ENCODE measurements around the gene NOTCH4.
"Not testable (repeated sequence)": the region's sequence is repeated elsewhere in the genome, so short reads cannot be mapped to it uniquely, and the experiment has no call there.

NOTCH4 gene

DNA sequence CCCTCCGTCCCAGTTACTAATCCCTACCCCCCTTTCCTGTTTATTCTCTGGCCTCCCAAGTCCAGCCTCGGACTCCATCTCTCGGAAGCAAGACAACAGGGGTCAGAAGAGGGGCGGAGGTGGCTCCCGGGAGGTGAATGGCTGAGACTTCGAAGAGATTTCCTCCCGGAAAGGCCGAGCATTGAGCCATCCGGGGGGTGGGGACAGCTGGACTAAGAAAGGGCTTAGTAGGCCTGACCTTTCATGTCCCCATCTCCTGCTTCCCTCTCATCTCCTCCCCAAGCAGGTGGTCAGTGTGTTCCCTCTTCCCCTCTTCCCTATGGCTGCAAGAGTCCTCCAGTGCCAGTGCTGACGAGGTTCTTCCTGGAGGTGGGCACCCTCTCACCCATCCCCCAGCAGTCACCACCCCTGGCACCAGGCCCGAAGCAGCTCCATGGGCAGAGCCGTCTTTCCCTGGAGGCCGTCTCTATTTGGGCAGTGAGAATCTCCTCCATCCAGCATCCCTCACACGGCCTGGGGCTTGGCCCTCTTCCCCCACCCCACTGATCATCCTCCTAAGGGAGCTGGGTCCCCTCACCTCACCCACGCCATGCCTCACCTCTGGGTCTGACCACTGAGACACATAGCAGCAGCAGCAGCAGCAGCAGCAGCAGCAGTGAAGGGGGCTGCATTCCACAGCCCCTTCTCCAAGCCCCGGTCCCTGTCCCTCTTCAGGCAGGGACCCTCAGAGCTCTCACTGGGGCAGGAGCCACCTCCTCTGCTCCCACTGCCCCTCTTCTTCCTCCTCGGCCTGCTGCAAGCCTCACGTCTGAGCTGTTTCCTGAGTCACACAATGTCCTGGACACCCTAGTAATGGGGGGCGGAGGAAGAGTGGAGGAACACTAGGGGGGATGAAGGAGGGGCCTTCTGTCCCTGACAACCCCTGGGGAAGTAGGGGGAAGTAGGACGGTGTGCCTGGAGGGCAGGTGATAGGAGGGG lies at the start of gene NOTCH4:
TSS of gene NOTCH4 (minus strand) at position 810 of the 978 bp plus-strand sequence. CDS start at position 671, 139 bp downstream.
- DNase-seq: no peak

DNA sequence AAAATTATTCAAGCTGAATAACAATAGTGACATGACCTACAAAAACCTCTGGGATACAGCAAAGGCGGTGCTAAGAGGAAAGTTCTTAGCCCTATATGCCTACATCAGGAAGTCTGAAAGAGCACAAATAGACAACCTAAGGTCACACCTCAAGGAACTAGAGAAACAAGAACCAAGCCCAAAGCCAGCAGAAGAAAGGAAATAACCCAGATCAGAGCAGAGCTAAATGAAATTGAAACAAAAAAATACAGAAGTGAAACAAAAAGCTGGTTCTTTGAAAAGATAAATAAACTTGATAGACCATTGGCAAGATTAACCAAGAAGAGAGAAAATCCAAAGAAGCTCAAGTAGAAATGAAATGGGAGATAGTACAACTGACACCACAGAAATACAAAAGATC lies 47.6 kb upstream of the NOTCH4 start:
- no peak for DNase-seq

DNA sequence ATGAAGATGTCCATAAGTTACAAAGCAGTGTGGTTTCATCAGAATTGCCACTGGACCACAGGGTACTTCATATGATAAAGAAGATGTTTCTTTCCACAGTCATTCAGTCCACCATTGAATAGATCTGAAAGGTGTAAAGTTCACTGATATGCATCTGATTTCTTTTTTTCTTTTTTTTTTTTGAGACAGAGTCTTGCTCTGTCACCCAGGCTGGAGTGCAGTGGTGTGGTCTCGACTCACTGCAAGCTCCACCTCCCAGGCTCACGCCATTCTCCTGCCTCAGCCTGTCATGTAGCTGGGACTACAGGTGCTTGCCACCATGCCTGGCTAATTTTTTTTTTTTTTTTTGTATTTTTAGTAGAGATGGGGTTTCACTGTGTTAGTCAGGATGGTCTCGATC lies 44.6 kb upstream of the NOTCH4 start:
- not testable (repeated sequence) for DNase-seq

DNA sequence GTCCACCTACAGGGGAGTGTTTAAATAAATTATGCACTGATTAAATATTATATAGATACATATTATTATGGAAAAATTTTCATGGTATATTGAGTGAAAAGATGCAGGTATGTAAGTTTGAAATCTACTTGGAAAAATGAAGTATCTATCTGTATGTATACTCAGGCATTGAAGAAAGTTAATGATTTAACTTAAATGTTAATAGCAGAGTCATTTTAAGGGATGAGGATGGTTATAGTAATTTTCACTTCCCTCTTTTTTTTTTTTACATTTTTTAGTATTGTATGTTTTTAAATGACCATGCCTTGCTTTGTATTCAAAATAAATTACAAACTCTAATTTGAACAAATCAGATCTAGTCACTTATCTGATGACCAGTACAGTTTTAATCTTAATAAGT lies 43.2 kb upstream of the NOTCH4 start:
- DNase-seq: no peak

DNA sequence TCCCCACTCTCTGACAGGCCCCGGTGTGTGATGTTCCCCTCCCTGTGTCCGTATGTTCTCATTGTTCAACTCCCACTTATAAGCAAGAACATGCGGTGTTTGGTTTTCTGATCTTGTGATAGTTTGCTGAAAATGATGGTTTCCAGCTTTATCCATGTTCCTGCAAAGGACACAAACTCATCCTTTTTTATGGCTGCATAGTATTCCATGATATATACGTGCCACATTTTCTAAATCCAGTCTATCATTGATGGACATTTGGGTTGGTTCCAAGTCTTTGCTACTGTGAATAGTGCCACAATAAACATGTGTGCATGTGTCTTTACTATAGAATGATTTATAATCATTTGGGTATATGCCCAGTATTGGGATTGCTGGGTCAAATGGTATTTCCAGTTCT lies 33.4 kb upstream of the NOTCH4 start:
- DNase-seq: not testable (repeated sequence)

DNA sequence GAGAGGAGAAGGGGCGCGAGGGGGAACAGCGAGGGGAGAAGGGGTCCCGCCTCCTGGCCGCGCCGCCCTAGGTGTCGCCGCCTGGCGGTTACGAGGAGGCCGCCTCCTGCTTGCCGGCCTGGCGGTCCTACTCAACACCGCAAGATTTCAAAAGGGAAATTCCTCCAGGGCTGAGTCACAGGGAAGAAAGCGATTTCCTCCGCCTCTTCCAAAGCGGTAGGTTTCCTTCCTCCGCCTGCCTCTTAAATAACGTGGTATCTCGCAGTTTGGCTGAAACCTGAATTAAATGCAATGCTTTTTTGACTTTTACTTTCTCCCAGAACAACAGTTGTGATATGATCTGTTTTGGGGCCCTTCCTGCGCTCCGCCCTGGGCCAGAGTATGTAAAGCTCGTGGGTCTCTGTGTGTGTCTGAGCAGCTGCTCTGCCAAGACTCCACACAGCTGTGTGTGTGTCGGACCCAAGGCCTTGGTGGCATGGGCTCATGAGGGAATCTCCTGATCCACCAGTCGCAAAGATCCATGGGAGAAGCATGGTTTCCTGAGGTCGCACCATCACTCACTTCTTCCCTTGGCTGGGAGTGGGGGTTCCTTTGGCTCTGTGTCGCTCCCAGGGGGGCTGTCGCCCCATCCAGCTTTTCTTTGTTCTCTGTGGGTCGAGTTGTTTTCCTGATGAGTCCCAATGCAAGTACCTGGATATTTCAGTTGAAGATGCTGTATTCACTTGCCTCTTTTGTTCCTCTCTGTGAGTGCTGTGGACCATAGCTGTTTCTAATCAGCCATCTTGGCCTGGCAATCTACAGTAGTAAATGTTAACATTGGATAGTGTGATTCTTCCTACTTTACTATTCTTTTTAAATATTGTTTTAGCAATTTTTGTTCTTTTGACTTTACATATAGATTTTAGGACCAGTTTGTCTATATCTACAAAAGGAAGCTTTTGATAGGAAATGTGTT lies 31.6 kb upstream of the NOTCH4 start:
- DNase-seq: no peak

DNA sequence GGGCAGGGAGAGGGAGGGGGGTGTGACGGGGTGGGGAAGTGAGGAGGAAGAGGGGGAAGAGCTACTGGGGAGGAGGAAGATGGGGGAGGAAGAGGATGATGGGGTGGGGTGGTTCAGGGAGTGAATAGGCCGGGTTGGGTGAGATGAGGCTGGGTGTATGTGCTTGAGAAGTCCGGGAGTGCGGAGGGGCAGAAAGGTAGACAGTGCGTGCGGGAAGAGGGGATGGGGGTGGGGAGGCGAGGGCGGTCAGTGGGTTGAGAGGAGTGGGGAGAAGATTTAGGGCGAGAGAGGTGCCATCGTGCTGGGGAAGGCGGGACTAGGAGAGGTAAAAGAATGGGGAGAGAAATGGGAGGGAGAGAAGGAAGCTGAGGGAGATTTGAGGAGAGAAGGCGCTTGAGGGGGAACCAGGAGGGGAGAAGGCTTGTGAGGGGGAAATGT lies 30.9 kb upstream of the NOTCH4 start:
- no peak for DNase-seq

DNA sequence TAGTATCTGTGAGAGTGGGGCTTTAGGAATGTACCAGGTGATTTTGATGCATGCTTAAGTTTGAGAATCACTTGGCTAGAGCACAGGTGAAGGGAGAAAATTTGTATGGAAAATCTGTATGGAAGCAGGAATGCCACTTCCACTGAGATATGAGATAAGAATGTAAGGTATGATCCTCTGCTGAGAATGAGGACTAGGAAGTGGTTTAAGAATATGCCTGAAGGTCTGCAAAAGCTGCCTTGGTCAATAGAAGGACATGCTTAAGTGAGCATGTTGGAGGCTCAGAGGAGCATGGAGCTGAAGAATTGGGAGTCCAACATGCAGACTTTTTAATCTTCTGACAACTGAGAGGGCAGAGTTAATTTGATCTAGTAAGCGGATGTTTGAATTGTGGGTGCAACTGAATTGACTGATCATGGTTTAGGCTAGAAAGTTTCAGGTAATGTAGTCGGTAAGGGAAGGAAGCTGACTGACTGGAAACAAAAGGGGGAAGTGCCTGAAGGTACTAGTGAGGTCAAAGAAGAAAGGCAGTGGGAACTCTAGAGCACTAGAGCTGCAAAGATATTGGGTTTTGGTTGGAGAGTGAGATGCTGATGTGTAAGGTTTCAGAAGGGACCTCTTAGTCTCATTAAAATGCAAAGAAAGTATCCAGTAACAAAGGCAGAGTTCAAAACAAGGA lies 28.6 kb upstream of the NOTCH4 start:
- DNase-seq: no peak

DNA sequence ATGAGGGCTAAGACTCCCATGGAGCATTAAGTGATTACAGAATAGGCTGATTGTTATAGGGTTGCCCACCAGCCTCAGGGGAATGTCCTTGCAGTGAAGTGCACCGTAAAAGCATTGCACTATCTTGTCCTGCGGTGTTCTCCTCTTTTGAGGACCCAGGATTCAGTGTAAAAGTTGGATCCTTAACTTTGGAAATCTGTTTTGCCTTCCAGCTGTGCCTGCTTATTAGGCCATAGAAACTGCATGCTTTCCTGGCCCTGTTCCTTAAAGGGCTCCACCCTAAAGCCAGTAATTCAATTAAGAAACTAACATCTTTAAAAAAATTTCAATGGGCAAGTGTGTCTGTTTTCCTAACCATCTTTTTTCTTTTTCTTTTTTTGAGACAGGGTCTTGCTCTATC lies 25.4 kb upstream of the NOTCH4 start:
- DNase-seq: no peak

DNA sequence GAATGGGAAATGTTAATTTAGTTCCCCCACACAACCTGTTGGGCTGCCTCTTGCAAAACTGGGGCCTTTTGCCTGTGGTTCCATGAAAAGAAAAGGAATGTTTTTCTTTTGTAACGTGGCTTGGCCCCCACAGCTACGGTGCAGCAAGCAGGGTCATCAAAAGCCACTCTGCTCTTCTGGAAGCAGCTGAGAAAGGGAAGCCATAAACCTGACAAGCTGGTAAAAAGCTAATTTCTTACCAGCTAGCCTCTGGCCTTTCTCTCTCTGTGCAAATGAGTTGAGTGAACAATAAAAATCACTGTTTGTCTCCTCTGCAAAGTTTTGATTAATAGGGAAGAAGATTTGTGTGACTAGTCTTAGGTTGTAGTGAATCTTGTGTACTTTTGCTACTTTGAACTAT lies 23.5 kb upstream of the NOTCH4 start:
- no peak for DNase-seq

DNA sequence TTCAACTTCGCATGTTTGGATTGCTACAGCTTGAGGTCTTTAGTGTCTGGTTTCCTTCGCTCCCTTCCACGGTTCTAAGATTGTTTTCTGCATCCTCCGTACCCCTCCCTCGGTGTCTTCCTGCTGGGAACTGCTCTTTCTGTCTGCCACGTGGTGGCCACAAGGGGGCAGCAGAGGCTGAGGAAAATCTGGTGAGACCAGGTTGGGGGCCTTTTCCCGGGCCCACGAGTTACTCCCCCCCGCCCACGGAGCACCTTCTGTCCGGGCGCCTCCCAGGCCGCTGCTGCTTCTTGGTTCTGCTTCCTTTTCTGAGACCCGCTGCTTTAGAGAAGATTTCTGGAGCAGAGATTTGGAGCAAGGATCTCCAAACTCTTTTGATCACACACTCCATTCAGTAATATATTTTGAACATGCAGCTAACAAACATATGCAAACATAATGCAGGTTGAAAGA lies 21.1 kb upstream of the NOTCH4 start:
- DNase-seq: peak; percentile 28

DNA sequence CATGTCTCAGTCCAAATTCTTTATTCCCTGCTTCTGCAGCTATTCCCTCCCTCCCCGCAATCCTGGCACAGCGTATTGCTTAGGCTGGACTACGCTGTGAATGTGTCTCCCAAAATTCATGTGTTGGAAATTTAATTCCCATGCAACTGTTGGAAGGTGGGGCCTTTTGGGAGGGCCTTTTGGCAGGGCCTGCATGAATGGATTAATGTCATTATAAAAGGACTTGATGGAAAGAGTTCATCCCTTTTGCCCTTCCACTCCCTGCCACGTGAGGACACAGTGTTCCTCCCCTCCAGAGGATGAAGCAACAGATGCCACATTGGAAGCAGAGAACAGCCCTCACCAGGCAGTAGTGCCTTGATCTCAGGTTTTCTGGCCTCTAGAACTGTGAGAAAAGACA lies 20.4 kb upstream of the NOTCH4 start:
- no peak for DNase-seq

DNA sequence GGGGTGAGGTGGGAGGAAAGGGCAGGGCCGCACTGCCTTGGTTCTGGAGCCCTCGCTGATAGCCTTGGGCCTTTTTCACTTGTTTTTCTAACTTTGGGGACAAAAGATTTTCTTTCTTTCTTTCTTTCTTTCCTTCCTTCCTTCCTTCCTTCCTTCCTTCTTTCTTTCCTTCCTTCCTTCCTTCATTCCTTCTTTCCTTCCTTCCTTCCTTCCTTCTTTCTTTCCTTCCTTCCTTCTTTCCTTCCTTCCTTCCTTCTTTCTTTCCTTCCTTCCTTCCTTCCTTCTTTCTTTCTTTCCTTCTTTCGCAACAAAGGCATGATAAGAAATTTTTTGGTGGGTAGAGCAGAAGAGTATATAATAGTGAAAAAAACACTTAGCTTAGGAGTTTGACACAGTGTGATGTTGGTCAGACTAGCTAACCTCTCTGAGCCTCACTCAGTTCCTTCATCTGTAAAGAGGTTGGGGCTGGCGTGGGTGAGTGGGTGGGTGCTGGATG lies 18.5 kb upstream of the NOTCH4 start:
- not testable (repeated sequence) for DNase-seq

DNA sequence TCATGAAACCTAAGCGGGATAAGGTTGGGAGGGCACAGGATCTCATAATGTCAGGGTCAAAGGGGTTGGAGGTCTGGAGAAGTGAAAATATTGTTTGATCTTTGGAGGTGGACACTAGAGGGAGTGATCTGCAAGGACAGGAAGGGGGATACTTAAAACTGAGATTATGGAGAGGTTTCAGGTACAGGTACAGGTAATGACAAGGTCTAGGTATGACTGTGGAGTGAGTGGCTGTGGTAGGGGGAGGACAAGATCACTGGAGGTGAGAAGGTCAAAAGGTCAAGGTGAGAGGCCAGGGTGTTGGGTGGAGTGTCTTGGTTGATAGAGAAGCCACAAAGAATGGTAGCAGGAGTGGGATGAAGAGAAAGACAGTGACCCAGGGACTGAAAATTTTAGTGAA lies 16.8 kb upstream of the NOTCH4 start:
- DNase-seq: no peak

DNA sequence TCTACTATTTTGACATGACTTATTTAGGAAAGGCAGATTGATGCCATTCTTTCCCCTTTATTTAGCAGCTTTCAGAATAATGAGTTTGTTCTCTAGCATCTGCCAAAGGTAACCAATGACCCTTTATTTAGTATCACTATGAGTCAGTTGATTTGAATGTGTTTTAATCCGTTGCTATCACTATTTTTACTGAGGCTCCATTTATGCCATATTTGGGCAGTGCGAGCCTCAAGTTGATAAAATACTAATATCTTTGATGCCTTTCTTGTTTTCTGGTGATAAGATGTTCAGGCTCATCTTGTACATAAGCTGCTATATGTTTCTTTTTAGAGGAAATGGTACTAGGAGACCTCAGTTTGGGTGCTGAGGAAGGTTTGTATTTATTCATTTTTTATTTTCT lies 15.6 kb upstream of the NOTCH4 start:
- DNase-seq: no peak

DNA sequence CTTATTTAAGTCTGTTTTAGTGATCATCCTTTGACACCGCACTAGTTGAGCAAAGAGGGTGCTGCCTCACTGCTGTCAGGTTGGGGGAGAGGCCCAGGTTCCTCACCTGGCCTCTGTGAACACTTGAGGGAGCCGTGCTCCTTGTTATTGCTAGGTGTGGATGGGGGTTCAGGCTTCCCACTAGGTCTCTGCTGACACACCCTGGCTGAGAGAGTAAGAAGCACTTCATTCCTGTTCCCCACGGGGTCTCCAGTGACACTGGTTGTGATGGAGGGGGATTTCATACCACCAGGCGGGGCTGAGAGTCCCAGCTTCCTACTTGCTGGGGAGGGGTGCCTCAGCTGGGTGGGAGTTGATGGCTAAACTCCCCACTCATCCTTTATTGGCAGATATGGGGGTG lies 11.1 kb upstream of the NOTCH4 start:
- DNase-seq: no peak

DNA sequence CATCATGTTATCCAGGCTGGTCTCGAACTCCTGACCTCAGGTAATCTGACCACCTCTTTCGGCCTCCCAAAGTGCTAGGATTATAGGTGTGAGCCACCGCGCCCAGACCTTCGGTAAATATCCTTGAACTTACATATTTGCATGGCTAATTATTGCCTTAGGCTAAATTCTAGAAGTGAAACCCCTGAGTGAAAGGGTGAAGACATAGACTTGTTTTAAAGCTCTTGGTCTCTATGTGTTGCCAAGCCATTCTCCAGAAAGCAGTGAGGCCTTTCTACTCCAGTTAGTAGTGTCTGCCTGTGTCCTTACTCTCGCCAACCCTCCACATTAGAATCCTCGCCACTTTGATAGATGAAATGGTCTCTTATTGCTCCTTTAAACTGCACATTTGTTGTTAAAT lies 2.6 kb upstream of the NOTCH4 start:
- no peak for DNase-seq

DNA sequence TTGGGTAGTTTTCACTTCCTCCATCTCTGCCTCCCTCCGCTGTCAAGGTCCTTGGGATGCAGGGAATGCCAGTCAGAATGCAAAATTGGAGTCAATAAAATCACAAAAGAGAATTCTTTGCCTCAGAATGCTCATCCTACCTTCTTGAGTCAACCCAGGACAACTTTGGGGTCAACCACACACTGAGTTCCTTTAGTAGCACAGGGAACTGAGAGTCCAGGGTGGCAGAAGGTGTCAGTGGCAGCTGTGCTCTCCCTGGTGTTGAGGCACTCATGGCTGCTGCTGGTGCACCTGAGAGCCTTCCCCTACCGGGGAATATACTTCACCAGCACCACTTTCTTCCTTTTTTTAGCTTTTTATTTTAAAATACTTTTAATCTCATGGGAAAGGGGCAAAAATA lies 829 bp upstream of the NOTCH4 start:
- no peak for DNase-seq

DNA sequence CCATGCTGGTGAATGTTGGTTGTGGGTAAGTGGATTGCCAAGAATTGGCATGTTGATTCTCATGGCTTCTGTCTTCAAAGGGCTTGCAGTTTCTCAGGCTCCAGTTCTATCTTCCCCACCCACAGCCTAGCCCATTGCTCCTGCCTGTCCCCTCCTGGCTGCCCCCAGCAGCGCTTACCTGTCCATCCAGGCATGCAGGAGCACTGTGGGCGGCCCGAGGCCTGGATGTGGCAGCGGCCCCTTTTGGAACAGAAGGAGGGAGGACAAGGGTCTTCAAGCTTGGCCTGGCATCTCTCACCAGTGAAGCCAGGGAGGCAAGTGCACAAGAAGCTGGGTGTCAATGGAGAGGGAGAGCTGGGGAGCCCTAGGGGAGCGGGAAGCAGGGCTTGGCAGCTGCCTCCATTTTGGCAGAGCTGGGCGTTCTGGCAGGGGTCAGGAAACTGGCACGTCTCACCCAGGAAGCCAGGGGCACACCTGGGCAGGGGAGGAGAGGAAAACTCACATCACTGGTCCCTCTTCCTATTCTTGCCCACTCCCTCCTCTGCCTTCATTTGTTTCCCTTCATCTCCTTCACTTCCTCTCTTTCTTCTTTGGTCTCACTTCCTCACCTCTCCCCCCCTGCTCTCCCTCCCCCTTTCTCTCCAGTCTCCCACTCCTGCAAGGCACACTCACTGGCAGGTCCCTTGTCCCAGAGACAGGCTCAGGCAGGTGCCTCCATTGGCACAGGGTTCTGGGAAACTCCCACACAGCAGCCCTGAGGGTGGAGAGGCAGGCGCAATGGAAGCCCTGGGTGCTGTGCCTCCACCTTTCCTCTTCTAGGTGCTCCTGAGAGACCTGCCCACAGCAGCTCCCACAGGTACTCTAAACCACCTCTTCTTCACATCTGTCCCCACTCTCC lies 1.3 kb downstream of the NOTCH4 start:
- no peak for DNase-seq

DNA sequence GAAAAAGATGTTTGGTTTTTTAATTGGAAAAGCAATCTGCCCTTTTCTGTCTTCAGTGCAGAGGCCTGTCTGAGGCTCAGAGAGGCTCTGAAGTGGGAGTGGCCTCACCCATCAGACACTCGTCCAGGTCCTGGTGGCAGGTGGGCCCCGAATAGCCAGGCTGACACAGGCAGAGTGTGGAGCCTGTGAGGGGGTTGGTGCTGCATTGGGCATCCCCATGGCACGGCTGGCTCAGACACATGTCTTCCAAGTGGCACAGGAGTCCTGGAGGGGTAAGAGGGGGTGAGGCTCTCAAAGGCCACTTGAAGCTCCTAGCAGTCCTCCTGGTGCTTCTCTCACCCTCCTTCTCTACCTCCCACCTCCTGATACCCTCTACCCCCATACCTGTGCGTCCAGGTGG lies 3.8 kb downstream of the NOTCH4 start:
- DNase-seq: no peak

DNA sequence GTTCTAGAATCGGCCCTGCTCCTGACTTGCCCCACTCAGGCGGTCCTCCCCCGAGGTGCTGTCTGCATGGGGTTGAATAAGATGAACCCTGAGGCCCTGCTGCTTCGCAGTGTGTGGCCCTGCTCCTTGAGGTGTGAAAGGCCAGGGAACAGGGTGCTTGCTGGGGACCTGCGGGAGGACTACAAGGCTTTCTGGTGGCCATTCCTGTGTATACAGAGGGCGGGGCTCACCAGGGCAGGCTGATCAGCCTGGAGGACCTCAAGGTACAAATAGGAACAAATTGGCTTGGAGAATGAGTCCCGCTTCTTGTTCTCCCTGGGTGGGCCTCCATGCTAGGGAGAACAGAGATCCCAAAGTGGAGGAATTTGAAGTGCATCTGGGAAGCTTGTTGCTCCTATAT lies 5.7 kb downstream of the NOTCH4 start:
- no peak for DNase-seq

DNA sequence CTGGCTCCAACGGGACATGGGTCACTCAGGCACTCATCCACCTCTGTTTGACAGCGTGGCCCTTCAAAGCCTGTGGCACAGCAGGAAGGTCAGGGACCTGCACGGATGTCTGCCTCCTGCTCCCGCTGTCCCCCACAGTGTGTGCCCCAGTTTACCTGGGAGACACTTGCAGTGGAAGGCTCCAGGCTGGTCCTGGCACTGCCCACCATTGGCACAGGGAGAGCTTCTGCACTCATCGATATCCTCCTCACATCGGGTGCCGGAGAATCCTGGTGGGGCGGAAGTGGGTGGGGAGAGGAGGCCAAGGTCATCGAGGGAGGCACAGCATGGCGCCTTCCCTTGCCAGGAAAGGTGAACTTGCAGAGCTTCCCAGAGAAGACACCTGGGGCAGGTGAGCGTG lies 6.9 kb downstream of the NOTCH4 start:
- DNase-seq: no peak
